Osteoblast (primary cell): ENCODE data around the gene NR3C2. TPM values are rescaled to one million over a fixed set of nuclear protein-coding genes. Genes with fewer than 3 reads are reported as not detected.

Experiments used
- DNase-seq: peaks from one replicate; pipeline ENCODE4 v3.0.0; 2011; ENCODE audit warnings: low spot score, mixed read lengths; ENCODE audit not compliant: insufficient read length; ENCODE audit errors: missing footprints
- H2AFZ ChIP-seq: 2 replicates; pipeline ENCODE4 v1.6.0; 2011; ENCODE audit warnings: mild to moderate bottlenecking, low read length
- H3K27ac ChIP-seq: 2 replicates; pipeline ENCODE4 v1.5.1; 2011; ENCODE audit warnings: mild to moderate bottlenecking, low read depth, low read length, moderate library complexity
- H3K27me3 ChIP-seq: 2 replicates; pipeline ENCODE4 v1.6.0; 2012; ENCODE audit warnings: mild to moderate bottlenecking, control low read depth, inconsistent platforms, low read length, moderate library complexity; ENCODE audit not compliant: insufficient read depth
- H3K36me3 ChIP-seq: 2 replicates; pipeline ENCODE4 v1.5.1; 2011; ENCODE audit warnings: mild to moderate bottlenecking, low read length, control low read depth, moderate library complexity; ENCODE audit not compliant: insufficient read depth
- H3K4me1 ChIP-seq: 2 replicates; pipeline ENCODE4 v1.5.1; 2011; ENCODE audit warnings: mild to moderate bottlenecking, low read length, control low read depth, moderate library complexity; ENCODE audit not compliant: insufficient read depth
- H3K4me2 ChIP-seq: 2 replicates; pipeline ENCODE4 v1.6.0; 2011; ENCODE audit warnings: mild to moderate bottlenecking, low read length; ENCODE audit not compliant: insufficient read depth
- H3K4me3 ChIP-seq: fragments of 200-600 bp; sonication (generic); 3 replicates; pipeline ENCODE4 v1.5.1; 2012; ENCODE audit warnings: mild to moderate bottlenecking, low read length, inconsistent platforms; ENCODE audit not compliant: insufficient read depth
- H3K79me2 ChIP-seq: 2 replicates; pipeline ENCODE4 v1.6.0; 2012; ENCODE audit warnings: mild to moderate bottlenecking, low read length, control low read depth, inconsistent platforms; ENCODE audit not compliant: insufficient read depth
- H3K9me3 ChIP-seq: 2 replicates; pipeline ENCODE4 v1.5.1; 2011; ENCODE audit warnings: low read depth, low read length, control low read depth
- H4K20me1 ChIP-seq: 2 replicates; pipeline ENCODE4 v1.6.0; 2012; ENCODE audit warnings: mild to moderate bottlenecking, low read length, control low read depth; ENCODE audit not compliant: insufficient read depth
- CTCF ChIP-seq: IDR thresholded peaks from 2 replicates; pipeline ENCODE4 v1.5.1; 2011; ENCODE audit warnings: mild to moderate bottlenecking, low read depth, low read length, moderate library complexity; ENCODE audit errors: extremely low read depth
- total RNA-seq: library from RNA; depleted of rRNA; stranded (reverse); fragments of >200 nt; gene quantifications from 2 replicates; pipeline ENCODE4 v1.2.3, GENCODE V29; 2012

Gene NR3C2
- total RNA-seq, 1 donor, result 0.72 TPM

GRCh38 chr4:148222991-148223660 lies 219.1 kb downstream of the NR3C2 start:
- no peaks in the 10 kb centered on the region for H3K27me3 ChIP-seq
- no peak overlapping the region for H3K27ac ChIP-seq
- no peak overlapping the region for H2AFZ ChIP-seq
- TF ChIP-seq CTCF, result no peak
- H3K36me3 ChIP-seq, result no peaks in the 10 kb centered on the region
- H3K4me3 ChIP-seq, result no peak overlapping the region
- no peaks in the 10 kb centered on the region for H3K4me1 ChIP-seq
- no peaks in the 10 kb centered on the region for H3K9me3 ChIP-seq
- H3K79me2 ChIP-seq, result no peaks in the 10 kb centered on the region
- H4K20me1 ChIP-seq, result no peaks in the 10 kb centered on the region
- DNase-seq, result no peak
- no peak overlapping the region for H3K4me2 ChIP-seq

GRCh38 chr4:148216866-148217814 lies 225.1 kb downstream of the NR3C2 start:
- H4K20me1 ChIP-seq, result no peaks in the 10 kb centered on the region
- no peaks in the 10 kb centered on the region for H3K9me3 ChIP-seq
- H3K4me2 ChIP-seq, result peak overlapping the region; percentile 77
- TF ChIP-seq CTCF, result no peak
- H3K27me3 ChIP-seq, result no peaks in the 10 kb centered on the region
- peak overlapping the region; percentile 57 for H3K4me3 ChIP-seq
- DNase-seq, result no peak
- H3K4me1 ChIP-seq, result no peaks in the 10 kb centered on the region
- H2AFZ ChIP-seq, result peak overlapping the region; percentile 87
- no peaks in the 10 kb centered on the region for H3K79me2 ChIP-seq
- H3K36me3 ChIP-seq, result no peaks in the 10 kb centered on the region
- H3K27ac ChIP-seq, result no peak overlapping the region

- Histone ChIP-seq H3K4me1 (no peaks in the 10 kb centered on the region), H3K4me2 (peak overlapping the region; percentile 77), H2AFZ (peak overlapping the region; percentile 87), H3K4me3 (no peak overlapping the region), H4K20me1 (no peaks in the 10 kb centered on the region), H3K36me3 (no peaks in the 10 kb centered on the region), H3K79me2 (no peaks in the 10 kb centered on the region), H3K9me3 (no peaks in the 10 kb centered on the region), H3K27ac (no peak overlapping the region), H3K27me3 (no peaks in the 10 kb centered on the region)
- TF ChIP-seq CTCF, result no peak
- no peak for DNase-seq
Observed at GRCh38 chr4:148216321-148216720, 225.9 kb downstream of the NR3C2 start.

- Histone ChIP-seq H3K4me1 (no peaks in the 10 kb centered on the region), H3K4me3 (no peak overlapping the region), H3K9me3 (no peaks in the 10 kb centered on the region), H3K27ac (no peak overlapping the region), H3K27me3 (no peaks in the 10 kb centered on the region), H3K4me2 (no peak overlapping the region), H2AFZ (no peak overlapping the region), H4K20me1 (no peaks in the 10 kb centered on the region), H3K79me2 (no peaks in the 10 kb centered on the region), H3K36me3 (no peaks in the 10 kb centered on the region)
- no peak for DNase-seq
- no peak for TF ChIP-seq CTCF
Observed at GRCh38 chr4:148215202-148215601, 227.0 kb downstream of the NR3C2 start.
